ENCODE data around the gene ADRA1B.

DNA sequence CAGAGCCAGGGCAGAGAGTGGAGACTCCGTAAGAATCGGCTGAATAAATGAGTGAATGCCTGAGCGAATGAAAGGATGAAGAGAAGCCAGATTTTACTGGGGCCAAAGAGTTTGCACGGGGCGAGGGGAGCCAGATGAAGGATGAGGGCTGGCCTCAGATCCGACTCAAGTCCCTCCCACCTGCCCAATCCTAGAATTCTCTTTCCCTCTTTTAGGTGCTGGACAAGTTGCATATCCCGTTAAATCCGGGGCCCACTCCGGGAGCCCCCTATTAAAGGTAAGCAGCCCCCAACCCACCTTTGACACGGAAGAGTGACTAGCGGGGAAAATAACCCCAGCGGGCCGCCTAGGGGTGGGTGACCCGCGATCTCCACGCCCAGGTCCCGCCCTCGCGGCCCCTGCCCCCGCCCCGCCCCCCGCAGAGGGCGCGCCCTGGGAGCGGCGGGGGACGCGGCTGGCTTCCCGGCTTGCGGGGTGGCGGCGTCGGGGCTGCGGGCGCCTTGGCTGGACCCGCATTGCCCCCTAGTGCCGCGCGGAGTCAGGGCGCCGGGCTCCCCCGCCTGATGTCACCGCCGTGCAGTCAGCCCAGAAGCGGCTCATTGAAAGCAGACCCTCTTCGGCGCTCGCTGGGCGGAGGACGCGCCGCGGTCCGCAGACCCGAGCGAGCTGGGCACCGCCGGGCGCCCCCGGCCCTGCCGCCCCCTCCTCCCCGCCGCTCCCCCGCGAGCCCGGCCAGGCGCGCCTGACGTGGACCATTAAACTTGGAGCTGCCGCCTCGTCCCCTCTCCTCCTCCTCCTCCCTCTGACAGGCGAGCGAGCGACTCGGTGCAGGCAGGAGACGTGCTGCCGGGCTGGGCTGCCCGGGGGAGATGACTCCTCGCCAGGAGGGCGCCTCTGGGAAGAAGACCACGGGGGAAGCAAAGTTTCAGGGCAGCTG lies at the start of gene ADRA1B:
- TF ChIP-seq, protein P1, sequence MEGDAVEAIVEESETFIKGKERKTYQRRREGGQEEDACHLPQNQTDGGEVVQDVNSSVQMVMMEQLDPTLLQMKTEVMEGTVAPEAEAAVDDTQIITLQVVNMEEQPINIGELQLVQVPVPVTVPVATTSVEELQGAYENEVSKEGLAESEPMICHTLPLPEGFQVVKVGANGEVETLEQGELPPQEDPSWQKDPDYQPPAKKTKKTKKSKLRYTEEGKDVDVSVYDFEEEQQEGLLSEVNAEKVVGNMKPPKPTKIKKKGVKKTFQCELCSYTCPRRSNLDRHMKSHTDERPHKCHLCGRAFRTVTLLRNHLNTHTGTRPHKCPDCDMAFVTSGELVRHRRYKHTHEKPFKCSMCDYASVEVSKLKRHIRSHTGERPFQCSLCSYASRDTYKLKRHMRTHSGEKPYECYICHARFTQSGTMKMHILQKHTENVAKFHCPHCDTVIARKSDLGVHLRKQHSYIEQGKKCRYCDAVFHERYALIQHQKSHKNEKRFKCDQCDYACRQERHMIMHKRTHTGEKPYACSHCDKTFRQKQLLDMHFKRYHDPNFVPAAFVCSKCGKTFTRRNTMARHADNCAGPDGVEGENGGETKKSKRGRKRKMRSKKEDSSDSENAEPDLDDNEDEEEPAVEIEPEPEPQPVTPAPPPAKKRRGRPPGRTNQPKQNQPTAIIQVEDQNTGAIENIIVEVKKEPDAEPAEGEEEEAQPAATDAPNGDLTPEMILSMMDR (IDR thresholded peaks at IDR 0.05), result peak in 4 of 7 experiments; percentile 12 to 77 (median 50)
- TF ChIP-seq POLR2A (IDR thresholded peaks at IDR 0.05) (no peak), EP300 (IDR thresholded peaks at IDR 0.05) (no peak)

Data from stomach (tissue), 4 donors.